Right atrium auricular region (tissue), 2 donors: Measurements from ENCODE around the gene ZC3H12C. TPM values are rescaled to one million over a fixed set of nuclear protein-coding genes. Genes with fewer than 3 reads are reported as not detected.

Experiments used
- DNase-seq: peaks from one replicate; pipeline ENCODE4 v3.0.0-alpha.2; 2019; ENCODE audit warnings: low spot score
- H3K27ac ChIP-seq, 2 donors: fragments of 200-600 bp; sonication (generic); 1 replicate in 1 of 2; 2 replicates in 1 of 2; pipeline ENCODE4 v1.5.1; 2016 to 2019
- H3K27me3 ChIP-seq, 2 donors: fragments of 200-600 bp; sonication (generic); one replicate each; pipeline versions ENCODE4 v1.5.1 to v1.6.0; 2017 to 2019
- H3K36me3 ChIP-seq: fragments of 200-600 bp; sonication (generic); one replicate; pipeline ENCODE4 v1.5.1; 2016
- H3K4me1 ChIP-seq, 2 donors: fragments of 200-600 bp; sonication (generic); one replicate each; pipeline versions ENCODE4 v1.5.1 to v1.6.0; 2017 to 2019
- H3K4me3 ChIP-seq, 2 donors: fragments of 200-600 bp; sonication (generic); 1 replicate in 1 of 2; 2 replicates in 1 of 2; pipeline ENCODE4 v1.5.1; 2017 to 2019; ENCODE audit warnings: mild to moderate bottlenecking in 1 of 2, moderate library complexity in 1 of 2
- H3K9me3 ChIP-seq, 2 donors: fragments of 200-600 bp; sonication (generic); one replicate each; pipeline ENCODE4 v1.5.1; 2019
- CTCF ChIP-seq, 2 donors: fragments of 200-600 bp; sonication (generic); IDR thresholded peaks; one replicate each; pipeline ENCODE4 v1.5.1; 2019; ENCODE audit warnings: antibody characterized with exemption in 2 of 2
- total RNA-seq, 2 donors: library from RNA; depleted of rRNA; stranded (reverse); fragments of >200 nt; gene quantifications; one replicate each; pipeline ENCODE4 v1.1.0, GENCODE V29; 2016

The ZC3H12C gene
- total RNA-seq, 2 donors from 2014 or later = 12.7 to 14.7 TPM

GRCh38 chr11:110159476-110159875, 66.3 kb downstream of the ZC3H12C start:
- H3K27me3 ChIP-seq = no peaks in the 10 kb centered on the region
- TF ChIP-seq CTCF (IDR thresholded peaks at IDR 0.05) = no peak
- no peak overlapping the region for H3K27ac ChIP-seq
- no peak overlapping the region for H3K4me3 ChIP-seq
- H3K9me3 ChIP-seq = no peaks in the 10 kb centered on the region
- H3K36me3 ChIP-seq = peaks cover 30% of the 10 kb centered on the region
- DNase-seq = no peak
- H3K4me1 ChIP-seq = peaks cover 0 to 5% of the 10 kb centered on the region in 2 donors

DNA sequence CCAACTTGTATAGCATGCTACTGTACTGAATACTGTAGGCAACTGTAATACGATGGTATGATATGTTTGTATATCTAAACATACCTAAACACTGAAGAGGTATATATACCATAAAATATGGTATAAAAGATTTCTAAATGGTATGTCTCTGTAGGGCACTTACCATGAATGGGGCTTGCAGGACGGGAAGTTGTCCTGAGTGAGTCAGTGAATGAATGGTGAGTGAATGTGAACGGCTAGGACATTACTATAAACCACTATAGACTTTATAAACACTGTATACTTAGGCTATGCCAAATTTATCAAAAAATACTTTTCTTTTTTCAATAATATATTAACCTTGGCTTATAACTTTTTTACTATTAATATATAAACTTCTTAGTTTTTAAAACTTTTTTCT, 66.8 kb downstream of the ZC3H12C start:
- Histone ChIP-seq H3K9me3 (no peaks in the 10 kb centered on the region), H3K4me3 (no peak overlapping the region), H3K36me3 (peaks cover 35% of the 10 kb centered on the region), H3K4me1 (peaks cover 0 to 5% of the 10 kb centered on the region in 2 donors), H3K27me3 (no peaks in the 10 kb centered on the region), H3K27ac (no peak overlapping the region)
- TF ChIP-seq CTCF (IDR thresholded peaks at IDR 0.05) = no peak
- no peak for DNase-seq

DNA sequence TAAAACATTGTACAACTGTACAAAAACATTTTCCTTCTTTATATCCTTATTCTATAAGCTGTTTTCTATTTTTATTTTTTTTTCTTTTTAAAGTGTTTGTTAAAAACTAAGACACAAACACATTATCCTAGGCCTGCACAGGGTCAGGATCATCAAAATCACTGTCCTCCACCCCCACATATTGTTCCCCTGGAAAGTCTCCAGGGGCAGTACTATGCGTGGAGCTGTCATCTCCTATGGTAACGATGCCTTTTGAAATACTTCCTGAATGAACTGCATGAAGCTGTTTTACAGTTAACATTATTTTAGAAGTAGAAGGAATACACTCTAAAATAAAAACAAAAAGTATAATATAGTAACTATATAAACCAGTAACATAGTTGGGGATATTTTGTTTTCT, 67.2 kb downstream of the ZC3H12C start:
- Histone ChIP-seq H3K4me3 (no peak overlapping the region), H3K9me3 (no peaks in the 10 kb centered on the region), H3K4me1 (peaks cover 0 to 5% of the 10 kb centered on the region in 2 donors), H3K27ac (no peak overlapping the region), H3K27me3 (no peaks in the 10 kb centered on the region), H3K36me3 (peaks cover 40% of the 10 kb centered on the region)
- no peak for DNase-seq
- TF ChIP-seq CTCF (IDR thresholded peaks at IDR 0.05) = no peak

DNA sequence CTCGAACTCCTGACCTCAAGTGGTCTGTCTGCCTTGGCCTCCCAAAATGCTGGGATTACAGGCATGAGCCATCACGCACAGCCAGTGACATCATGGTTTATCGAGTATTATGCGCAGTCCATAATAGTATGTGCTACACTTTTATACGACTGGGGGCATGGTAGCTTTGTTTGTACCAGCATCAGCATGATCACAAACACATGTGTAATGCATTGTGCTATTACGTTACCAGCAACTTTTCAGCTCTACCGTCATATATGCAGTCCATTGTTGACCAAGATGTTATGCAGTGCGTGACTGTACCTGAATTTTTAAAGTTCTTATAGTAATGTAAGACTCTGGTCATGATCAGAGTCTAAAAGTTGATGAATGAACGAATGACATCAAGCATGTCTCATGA, 67.9 kb downstream of the ZC3H12C start:
- DNase-seq = peak; percentile 34
- no peak overlapping the region for H3K27ac ChIP-seq
- TF ChIP-seq CTCF (IDR thresholded peaks at IDR 0.05) = no peak
- no peaks in the 10 kb centered on the region for H3K27me3 ChIP-seq
- no peaks in the 10 kb centered on the region for H3K9me3 ChIP-seq
- H3K4me1 ChIP-seq = peaks cover 0 to 5% of the 10 kb centered on the region in 2 donors
- H3K4me3 ChIP-seq = no peak overlapping the region
- H3K36me3 ChIP-seq = peaks cover 42% of the 10 kb centered on the region

GRCh38 chr11:110162216-110162615, 69.0 kb downstream of the ZC3H12C start:
- Histone ChIP-seq H3K36me3 (peaks cover 47% of the 10 kb centered on the region), H3K9me3 (no peaks in the 10 kb centered on the region), H3K4me1 (peaks cover 0 to 5% of the 10 kb centered on the region in 2 donors), H3K27me3 (no peaks in the 10 kb centered on the region), H3K27ac (no peak overlapping the region), H3K4me3 (no peak overlapping the region)
- DNase-seq = no peak
- no peak for TF ChIP-seq CTCF (IDR thresholded peaks at IDR 0.05)
